Stimulated activated effector memory CD8-positive, alpha-beta T cell treated with anti-CD3 and anti-CD28 coated beads, Interleukin-12 subunit alpha, Interleukin-12 subunit beta, amount 100 ng/mL, for 72 hours (primary cell): ENCODE data around the gene AKR1C3.
"Not testable (repeated sequence)": the region's sequence is repeated elsewhere in the genome, so short reads cannot be mapped to it uniquely, and the experiment has no call there.

Experiments
- ATAC-seq: fragments of 150-1000 bp; cut with Tn5 transposase; 2 replicates; pipeline ENCODE4 v1.10.0; 2021
- DNase-seq, 2 donors: peaks; one replicate each; pipeline ENCODE4 v3.0.0; 2021 to 2022; ENCODE audit warnings: low spot score in 2 of 2
- H3K27ac Mint-ChIP-seq: one replicate; pipeline ENCODE4 v1.8.0; 2022; ENCODE audit warnings: mild to moderate bottlenecking, mixed read lengths
- H3K36me3 Mint-ChIP-seq: one replicate; pipeline ENCODE4 v1.8.0; 2022; ENCODE audit warnings: mild to moderate bottlenecking, mixed read lengths
- H3K4me1 Mint-ChIP-seq: one replicate; pipeline ENCODE4 v1.8.0; 2022; ENCODE audit warnings: mixed read lengths
- H3K4me3 Mint-ChIP-seq: one replicate; pipeline ENCODE4 v1.8.0; 2022; ENCODE audit warnings: mild to moderate bottlenecking, mixed read lengths
- H3K9me3 Mint-ChIP-seq: one replicate; pipeline ENCODE4 v1.8.0; 2022; ENCODE audit warnings: mixed read lengths

Gene AKR1C3

DNA sequence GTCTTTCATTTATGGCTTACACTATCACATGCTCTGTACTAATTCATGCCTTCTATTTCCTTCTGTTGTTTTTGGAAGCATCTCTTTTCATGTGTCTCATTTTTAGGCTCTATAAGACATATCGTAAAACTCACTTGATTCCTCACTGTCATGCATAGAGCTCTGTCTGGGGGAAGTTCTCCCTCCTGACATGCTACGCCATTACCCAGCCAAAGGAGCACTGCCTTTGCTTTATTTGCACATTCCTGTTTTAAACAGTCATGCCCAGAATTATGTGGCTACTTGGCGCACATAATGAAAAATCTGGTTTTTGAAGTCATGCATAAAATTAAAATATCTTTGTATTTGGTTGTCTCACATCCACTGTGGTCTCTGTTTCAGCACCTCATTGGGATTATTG, 17.6 kb upstream of the AKR1C3 start:
- Mint-ChIP-seq H3K4me3 (no peak overlapping the region), H3K4me1 (no peaks in the 10 kb centered on the region), H3K9me3 (no peaks in the 10 kb centered on the region), H3K27ac (no peak overlapping the region), H3K36me3 (no peaks in the 10 kb centered on the region)
- no peak for ATAC-seq
- no peak for DNase-seq

DNA sequence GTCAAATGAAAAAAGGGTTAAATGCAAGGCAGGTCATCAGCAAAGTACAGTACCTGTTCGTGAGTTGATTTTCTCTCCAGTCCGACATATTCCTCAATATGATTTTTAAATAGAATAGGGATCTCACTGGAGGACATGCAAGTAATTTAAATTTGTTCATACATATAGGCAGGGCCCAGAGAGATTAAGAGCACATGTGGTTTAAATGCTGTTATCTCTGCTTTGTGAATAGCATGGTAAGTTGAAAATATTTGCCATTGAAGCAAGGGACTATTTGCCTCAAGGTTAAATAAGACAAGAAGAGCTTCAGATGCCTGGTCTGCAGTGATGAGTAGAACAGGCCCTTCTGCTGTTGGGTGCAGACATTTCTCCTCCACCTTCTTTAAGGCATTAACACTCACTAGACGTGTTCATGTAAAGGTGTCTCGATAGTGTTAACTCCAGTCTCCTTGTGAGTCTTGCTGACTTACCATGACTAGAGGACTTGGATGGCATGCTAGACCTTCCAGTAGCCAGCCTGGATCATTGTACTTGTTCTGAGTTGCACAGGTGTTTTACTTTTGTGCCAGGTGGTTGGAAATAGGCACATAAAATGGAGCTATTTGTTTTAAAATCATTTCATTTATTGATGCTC, 15.6 kb upstream of the AKR1C3 start:
- ATAC-seq (no peak), DNase-seq (no peak)
- Mint-ChIP-seq H3K36me3 (no peaks in the 10 kb centered on the region), H3K27ac (no peak overlapping the region), H3K4me1 (no peaks in the 10 kb centered on the region), H3K4me3 (no peak overlapping the region), H3K9me3 (no peaks in the 10 kb centered on the region)

DNA sequence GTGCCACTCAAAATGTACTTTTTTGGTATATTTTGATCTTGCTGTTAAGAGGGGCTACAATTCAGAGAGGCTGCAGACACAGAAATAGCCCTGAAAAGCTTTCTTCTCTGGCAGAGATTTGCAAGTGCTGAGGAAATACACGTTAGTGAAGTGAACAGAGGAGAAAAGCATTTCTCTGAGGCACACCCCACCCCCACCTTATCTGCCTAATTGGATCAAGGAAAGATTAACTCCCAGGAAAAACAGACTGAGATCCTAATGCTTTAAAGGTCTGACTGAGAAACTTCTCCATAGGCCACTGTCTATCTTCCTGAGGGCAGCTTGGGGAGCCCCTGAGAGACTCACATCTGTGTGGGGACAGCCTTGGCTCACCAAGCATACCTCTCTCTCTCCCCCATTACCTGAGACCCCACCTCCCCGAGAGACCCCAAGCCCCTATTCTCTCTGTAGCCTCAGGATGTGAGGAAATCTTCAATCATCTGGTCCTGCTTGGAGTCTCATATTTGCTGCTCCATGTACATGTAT, 14.8 kb upstream of the AKR1C3 start:
- no peaks in the 10 kb centered on the region for H3K36me3 Mint-ChIP-seq
- no peak for DNase-seq
- H3K4me1 Mint-ChIP-seq, result no peaks in the 10 kb centered on the region

DNA sequence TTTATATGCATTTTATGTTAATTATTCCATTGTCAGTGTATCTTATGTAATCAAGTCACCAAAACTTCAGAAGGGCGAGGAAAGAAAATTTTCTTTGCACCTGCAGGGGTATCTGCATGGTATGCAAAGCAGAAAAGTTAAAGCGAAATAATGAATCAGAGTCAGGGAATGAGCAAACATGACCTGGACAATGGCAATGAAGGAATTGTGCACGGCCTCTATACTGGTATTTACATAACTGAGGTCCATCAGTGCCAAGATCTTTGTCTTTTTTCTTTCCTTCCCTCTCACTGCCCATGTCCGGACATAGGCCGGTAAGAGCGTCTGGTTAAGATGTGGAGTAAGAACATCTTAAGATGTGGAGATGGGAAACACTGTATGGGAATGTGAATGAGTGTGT, 14.4 kb upstream of the AKR1C3 start:
- no peak overlapping the region for H3K4me3 Mint-ChIP-seq
- no peaks in the 10 kb centered on the region for H3K9me3 Mint-ChIP-seq
- no peaks in the 10 kb centered on the region for H3K4me1 Mint-ChIP-seq
- no peak for DNase-seq
- no peak overlapping the region for H3K27ac Mint-ChIP-seq
- ATAC-seq, result no peak
- no peaks in the 10 kb centered on the region for H3K36me3 Mint-ChIP-seq

More for the DNA sequence above, 14.8 kb upstream of the AKR1C3 start:
- H3K4me3 Mint-ChIP-seq, result no peak overlapping the region
- no peaks in the 10 kb centered on the region for H3K9me3 Mint-ChIP-seq
- no peak for ATAC-seq
- H3K27ac Mint-ChIP-seq, result no peak overlapping the region

DNA sequence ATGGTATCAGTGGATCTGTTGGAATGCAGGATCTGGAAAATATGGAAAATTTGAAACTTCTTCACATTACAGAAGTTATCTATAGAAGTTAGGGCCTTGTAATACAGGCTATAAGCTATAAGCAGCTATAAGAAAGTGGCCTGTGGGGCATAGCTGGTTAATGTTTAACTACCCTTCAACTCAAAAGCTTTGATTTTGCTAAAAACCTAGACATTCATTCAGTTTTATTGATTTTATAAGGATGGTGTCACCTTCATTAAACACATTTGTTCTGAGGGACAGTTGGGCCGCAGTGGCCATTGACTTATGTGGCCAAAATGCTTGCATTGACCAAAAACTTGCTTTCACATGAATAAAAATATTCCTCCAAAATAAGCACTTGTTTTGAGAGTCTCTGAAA, 13.1 kb upstream of the AKR1C3 start:
- Mint-ChIP-seq H3K9me3 (peaks cover 3% of the 10 kb centered on the region), H3K27ac (no peak overlapping the region)
- no peak for DNase-seq

DNA sequence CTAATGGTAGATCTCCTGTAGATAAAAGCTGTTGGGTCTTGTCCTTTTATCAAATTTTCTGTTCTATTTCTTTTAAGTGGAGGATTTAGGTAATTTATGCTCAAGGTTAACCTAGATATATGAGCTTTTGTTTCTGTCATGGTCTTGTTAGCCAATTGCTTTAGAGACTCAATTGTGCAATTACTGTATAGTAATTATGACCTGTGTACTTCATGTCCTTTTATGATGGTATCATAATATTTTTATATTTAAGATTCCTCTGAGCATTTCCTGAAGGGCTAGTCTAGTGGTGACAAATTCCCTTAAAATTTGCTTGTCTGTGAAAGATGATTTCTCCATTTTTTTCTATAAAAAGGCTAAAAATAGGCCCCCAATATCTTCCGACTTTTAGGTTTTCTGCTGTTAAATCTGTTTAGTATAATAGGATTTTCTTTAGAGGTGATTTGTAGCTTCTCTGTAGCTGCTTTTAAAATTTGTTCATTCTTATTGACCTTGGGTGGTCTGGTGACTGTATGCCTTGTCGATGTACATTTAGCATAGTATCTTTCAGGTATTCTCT, 5.4 kb upstream of the AKR1C3 start:
- ATAC-seq (no peak), DNase-seq (no peak)
- no peaks in the 10 kb centered on the region for H3K4me1 Mint-ChIP-seq
- no peaks in the 10 kb centered on the region for H3K36me3 Mint-ChIP-seq
- no peak overlapping the region for H3K27ac Mint-ChIP-seq
- H3K9me3 Mint-ChIP-seq, result peaks cover 15% of the 10 kb centered on the region
- H3K4me3 Mint-ChIP-seq, result no peak overlapping the region

More for the DNA sequence above, 13.1 kb upstream of the AKR1C3 start:
- Mint-ChIP-seq H3K36me3 (no peaks in the 10 kb centered on the region), H3K4me3 (no peak overlapping the region), H3K4me1 (no peaks in the 10 kb centered on the region)
- no peak for ATAC-seq

DNA sequence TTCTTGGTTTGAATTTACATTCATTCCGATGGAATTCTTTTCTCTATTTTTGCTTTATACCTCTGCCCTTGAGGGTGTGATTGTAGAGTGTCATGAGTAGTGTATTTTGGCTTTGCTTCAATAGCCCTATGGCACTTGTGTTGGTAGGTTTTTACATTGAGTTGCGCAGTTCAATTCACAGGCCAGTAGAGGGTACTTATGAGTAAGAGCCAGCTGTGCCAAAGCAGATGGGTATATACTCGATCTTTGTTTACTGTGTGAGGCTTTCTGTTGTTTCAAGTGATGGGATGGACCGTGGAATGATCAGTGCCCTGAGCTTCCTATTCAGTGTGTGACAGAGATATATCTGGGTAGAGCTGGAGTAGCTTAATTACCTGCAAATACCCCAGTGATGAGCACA, 4.3 kb upstream of the AKR1C3 start:
- H3K9me3 Mint-ChIP-seq, result peaks cover 15% of the 10 kb centered on the region
- H3K4me3 Mint-ChIP-seq, result no peak overlapping the region
- DNase-seq, result no peak
- H3K4me1 Mint-ChIP-seq, result no peaks in the 10 kb centered on the region
- ATAC-seq, result peak; percentile 55
- H3K27ac Mint-ChIP-seq, result no peak overlapping the region
- H3K36me3 Mint-ChIP-seq, result no peaks in the 10 kb centered on the region

DNA sequence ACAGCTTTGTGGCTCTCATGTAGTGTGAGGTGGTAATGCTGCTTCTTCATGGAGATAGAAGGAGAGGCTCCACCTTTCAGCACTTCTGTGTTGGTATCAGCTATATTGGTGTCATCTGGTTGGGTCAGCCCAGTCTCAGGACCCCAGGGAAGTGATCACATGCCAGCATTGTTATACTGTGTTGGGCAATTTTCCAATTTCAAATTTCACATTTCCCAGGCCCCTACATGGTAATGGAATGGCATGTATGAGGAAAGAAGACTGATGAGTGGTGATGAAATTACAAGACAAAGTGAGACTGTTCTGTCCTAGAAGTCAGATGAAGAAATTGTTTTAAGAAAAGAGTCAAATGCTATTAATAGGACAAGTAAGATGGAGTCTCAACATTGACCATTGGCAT, 3.7 kb upstream of the AKR1C3 start:
- no peak overlapping the region for H3K27ac Mint-ChIP-seq
- no peaks in the 10 kb centered on the region for H3K4me1 Mint-ChIP-seq
- no peaks in the 10 kb centered on the region for H3K36me3 Mint-ChIP-seq
- ATAC-seq (no peak), DNase-seq (no peak)
- peaks cover 15% of the 10 kb centered on the region for H3K9me3 Mint-ChIP-seq
- H3K4me3 Mint-ChIP-seq, result no peak overlapping the region

DNA sequence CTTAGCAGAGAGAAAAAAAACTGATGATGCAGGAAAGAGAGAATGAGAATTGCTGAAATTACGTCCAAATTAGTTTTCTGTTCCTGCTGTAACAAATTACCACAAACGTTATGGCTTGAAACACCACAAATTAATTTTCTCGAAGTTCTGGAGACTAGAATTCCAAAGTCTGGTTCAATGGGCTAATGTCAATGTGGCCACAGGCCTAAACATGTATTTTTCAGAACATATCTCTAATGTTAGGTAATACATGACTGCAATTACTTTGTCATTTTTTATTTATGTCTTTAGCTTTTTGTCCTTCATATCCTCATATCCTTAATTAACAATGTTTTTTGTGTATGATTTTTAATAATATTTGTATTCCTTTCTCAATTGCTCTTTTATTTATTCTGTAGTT, 3.0 kb upstream of the AKR1C3 start:
- Mint-ChIP-seq H3K4me3 (no peak overlapping the region), H3K4me1 (no peaks in the 10 kb centered on the region), H3K9me3 (peaks cover 11% of the 10 kb centered on the region), H3K36me3 (no peaks in the 10 kb centered on the region), H3K27ac (no peak overlapping the region)
- DNase-seq (no peak), ATAC-seq (no peak)

DNA sequence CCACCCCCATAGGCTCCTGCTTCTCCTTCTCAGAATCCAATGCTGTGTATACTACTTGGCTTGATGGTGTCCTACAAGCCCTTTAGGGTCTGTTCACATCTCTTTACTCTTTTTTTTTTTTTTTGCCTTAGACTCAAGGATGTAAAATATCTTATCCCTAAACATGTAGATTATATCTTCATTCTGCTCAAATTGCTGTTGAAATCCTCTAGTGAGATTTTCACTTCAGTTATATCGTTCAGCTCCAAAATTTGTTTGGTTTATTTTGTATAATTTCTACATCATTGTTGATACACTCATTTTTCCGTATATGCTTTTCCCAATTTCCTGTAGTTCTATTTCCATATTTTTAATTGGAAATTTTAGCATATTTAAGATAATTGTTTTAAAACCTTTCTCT, 1.8 kb upstream of the AKR1C3 start:
- Mint-ChIP-seq H3K4me3 (no peak overlapping the region), H3K4me1 (no peaks in the 10 kb centered on the region), H3K27ac (no peak overlapping the region), H3K36me3 (no peaks in the 10 kb centered on the region), H3K9me3 (peaks cover 11% of the 10 kb centered on the region)
- DNase-seq (no peak), ATAC-seq (no peak)

DNA sequence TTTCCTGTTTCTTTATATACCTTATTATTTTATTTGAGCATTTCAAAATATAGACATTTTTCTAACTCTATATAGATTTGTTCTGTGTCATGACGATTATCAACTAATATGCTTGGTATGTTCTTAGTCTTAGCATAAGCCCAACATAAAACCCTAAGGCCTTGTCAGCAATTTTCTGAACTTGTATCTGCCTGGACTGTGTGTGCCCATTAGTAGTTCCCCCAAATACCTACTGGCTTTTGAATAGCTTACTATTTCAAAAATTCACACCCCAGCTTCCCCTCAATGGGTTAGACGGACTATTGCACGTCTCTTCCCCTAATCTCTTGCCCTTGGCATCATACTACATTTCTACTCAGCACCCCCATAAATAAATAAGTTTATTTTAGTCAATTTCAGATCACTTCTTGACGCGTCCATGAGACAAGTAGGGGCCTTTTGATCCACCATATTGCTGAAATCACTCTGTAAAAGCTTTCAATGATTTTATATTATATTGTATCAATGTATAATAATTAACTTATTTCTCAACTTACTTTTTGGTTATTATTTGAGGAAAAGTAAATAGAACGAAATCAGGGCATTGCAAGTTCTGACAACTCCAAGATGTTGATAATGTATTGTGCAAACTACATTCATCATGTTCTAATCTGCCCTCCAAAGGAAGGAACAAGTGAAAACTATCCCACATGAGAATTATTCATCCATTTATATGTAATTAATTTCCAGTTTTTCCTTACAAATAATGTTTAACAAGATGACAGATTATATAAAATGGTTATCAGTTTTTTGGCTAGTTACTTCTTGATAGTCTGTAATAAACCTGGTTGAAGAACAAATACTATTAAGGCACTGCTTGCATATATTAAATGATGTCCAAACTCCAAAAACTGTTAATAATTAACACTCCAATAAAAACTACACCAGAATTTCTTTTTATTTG, 1.1 kb upstream of the AKR1C3 start:
- H3K27ac Mint-ChIP-seq, result no peak overlapping the region
- H3K9me3 Mint-ChIP-seq, result peaks cover 11% of the 10 kb centered on the region
- H3K4me1 Mint-ChIP-seq, result no peaks in the 10 kb centered on the region
- no peak overlapping the region for H3K4me3 Mint-ChIP-seq
- no peaks in the 10 kb centered on the region for H3K36me3 Mint-ChIP-seq
- DNase-seq, result no peak
- ATAC-seq, result no peak

DNA sequence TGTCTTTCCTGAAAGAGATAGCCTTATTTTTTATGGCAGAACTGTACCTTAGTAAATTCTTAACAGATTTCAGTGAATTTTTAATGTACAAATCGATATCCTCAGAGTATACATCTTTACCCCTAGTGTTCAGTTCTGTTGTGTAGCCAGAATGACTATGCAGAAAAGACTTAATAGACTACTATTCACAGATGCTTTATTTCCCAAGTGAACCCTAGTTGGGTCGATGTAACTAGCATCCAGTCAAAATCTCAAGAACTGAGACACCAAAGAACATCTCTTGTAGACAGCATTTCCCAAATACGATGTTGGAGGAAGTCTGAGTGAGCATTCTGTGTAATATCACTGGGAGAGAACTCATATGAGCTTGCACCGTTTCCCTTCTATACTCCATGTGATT, 1.5 kb downstream of the AKR1C3 start:
- Mint-ChIP-seq H3K36me3 (no peaks in the 10 kb centered on the region), H3K27ac (no peak overlapping the region), H3K4me1 (no peaks in the 10 kb centered on the region), H3K4me3 (no peak overlapping the region), H3K9me3 (peaks cover 3% of the 10 kb centered on the region)
- DNase-seq (no peak), ATAC-seq (no peak)

DNA sequence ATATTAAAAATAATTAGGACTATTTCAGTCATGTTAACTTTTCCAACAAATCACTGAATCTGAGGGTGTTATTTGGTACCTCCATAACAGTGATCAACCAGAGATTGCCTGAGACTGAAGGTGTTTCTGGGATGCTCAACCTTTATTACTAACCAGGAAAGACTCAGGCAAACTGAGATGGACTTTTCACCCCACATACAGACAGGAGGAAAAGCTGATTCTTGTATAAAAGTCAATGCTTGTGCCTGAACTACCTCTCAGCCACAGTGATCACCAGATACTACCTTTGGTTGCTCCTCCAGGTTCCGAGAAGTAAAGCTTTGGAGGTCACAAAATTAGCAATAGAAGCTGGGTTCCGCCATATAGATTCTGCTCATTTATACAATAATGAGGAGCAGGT, 1.9 kb downstream of the AKR1C3 start:
- H3K27ac Mint-ChIP-seq, result no peak overlapping the region
- DNase-seq (no peak), ATAC-seq (no peak)
- H3K4me3 Mint-ChIP-seq, result no peak overlapping the region
- peaks cover 3% of the 10 kb centered on the region for H3K9me3 Mint-ChIP-seq
- H3K4me1 Mint-ChIP-seq, result no peaks in the 10 kb centered on the region
- H3K36me3 Mint-ChIP-seq, result no peaks in the 10 kb centered on the region

DNA sequence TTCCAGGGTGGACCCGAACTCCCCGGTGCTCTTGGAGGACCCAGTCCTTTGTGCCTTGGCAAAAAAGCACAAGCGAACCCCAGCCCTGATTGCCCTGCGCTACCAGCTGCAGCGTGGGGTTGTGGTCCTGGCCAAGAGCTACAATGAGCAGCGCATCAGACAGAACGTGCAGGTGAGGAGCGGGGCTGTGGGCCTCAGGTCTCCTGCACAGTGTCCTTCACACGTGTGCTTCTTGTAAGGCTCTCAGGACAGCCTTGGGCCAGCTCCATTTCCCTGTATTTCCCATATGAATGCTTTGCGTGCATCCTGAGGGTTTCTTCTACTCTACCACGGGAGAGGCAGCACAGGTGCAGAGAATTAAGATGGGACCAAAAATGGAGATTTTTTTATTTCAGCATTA, 8.3 kb downstream of the AKR1C3 start:
- not testable (repeated sequence) for DNase-seq, H3K36me3 Mint-ChIP-seq, H3K27ac Mint-ChIP-seq, H3K4me1 Mint-ChIP-seq, ATAC-seq, H3K9me3 Mint-ChIP-seq, H3K4me3 Mint-ChIP-seq

DNA sequence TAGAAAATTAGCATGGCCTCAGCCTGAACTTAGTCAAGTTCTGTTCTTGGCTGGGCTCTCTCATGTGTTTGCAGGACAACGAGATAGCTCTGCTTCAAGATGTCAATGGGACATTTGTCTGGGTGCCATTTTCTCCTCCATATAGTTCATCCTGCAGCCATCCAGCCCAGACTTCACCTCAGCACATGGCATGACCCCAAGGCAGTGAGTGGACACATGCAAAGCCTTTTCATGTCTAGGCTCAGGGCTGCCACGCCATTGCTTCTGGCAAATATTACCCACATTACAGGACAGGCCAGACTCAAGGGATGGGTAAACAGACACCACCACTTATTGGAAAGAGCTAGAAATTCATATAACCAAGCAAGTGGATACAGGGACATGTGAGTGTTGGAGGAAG, 9.3 kb downstream of the AKR1C3 start:
- no peaks in the 10 kb centered on the region for H3K36me3 Mint-ChIP-seq
- DNase-seq (no peak), ATAC-seq (no peak)
- H3K27ac Mint-ChIP-seq, result no peak overlapping the region
- H3K4me1 Mint-ChIP-seq, result no peaks in the 10 kb centered on the region
- H3K4me3 Mint-ChIP-seq, result no peak overlapping the region
- H3K9me3 Mint-ChIP-seq, result no peaks in the 10 kb centered on the region

DNA sequence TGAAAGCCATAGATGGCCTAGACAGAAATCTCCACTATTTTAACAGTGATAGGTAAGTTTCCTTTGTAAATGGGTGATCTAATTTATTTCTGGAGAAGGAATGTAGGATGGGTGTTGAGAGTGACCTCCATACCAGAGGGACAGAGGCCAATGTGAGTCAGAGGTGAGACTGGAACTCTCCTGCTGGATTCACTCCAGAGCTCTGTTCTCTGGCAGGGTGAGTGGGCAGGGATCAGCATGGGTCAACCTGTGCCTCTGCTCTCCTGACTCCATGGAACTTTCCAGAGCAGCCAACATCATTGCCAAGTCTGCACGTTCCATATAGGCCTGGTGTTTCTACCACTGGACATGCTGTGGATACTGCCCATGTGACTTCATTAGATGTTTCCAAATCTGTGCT, 11.4 kb downstream of the AKR1C3 start:
- H3K4me3 Mint-ChIP-seq, result no peak overlapping the region
- H3K9me3 Mint-ChIP-seq, result no peaks in the 10 kb centered on the region
- H3K27ac Mint-ChIP-seq, result no peak overlapping the region

More for the DNA sequence above, 11.4 kb downstream of the AKR1C3 start:
- DNase-seq, result no peak
- Mint-ChIP-seq H3K4me1 (no peaks in the 10 kb centered on the region), H3K36me3 (no peaks in the 10 kb centered on the region)
- ATAC-seq, result no peak
